Stimulated activated CD4-positive, alpha-beta T cell treated with anti-CD3 and anti-CD28 coated beads, TNF-alpha, amount 100 ng/mL, for 48 hours (primary cell): ENCODE results near the gene ZNF329.
"Not testable (repeated sequence)": the region's sequence is repeated elsewhere in the genome, so short reads cannot be mapped to it uniquely, and the experiment has no call there.

Experiments used
- DNase-seq, 3 donors: peaks; one replicate each; pipeline ENCODE4 v3.0.0-alpha.2; 2020; ENCODE audit warnings: low read depth in 3 of 3

The ZNF329 gene

GRCh38 chr19:58150328-58150921, at the start of gene ZNF329:
Gene ZNF329, minus strand, starts transcription at chr19:58150789. Its CDS starts 21,286 bp downstream, at chr19:58129503.
- DNase-seq, result peak; percentile 83 to 89 (median 84)

- no peak for DNase-seq
Observed at GRCh38 chr19:58196901-58197616, 46.5 kb upstream of the ZNF329 start.

GRCh38 chr19:58183817-58184215, 33.2 kb upstream of the ZNF329 start:
- DNase-seq, result peak in 1 of 3 donors; percentile 2

GRCh38 chr19:58182989-58183816, 32.6 kb upstream of the ZNF329 start, which contains the start of gene ZNF274:
Gene ZNF274, plus strand, starts transcription at chr19:58183061. Its CDS starts 905 bp downstream, at chr19:58183966.
- peak; percentile 86 to 95 (median 87) for DNase-seq

- peak in 2 of 3 donors; percentile 72 to 80 for DNase-seq
Observed at GRCh38 chr19:58182577-58182988, 32.0 kb upstream of the ZNF329 start.

GRCh38 chr19:58181902-58182576, 31.4 kb upstream of the ZNF329 start:
- peak; percentile 26 to 45 (median 35) for DNase-seq

- no peak for DNase-seq
Observed at GRCh38 chr19:58170860-58171259, 20.3 kb upstream of the ZNF329 start.

- no peak for DNase-seq
Observed at GRCh38 chr19:58166708-58167280, 16.2 kb upstream of the ZNF329 start.

- no peak for DNase-seq
Observed at GRCh38 chr19:58166268-58166667, 15.7 kb upstream of the ZNF329 start.

GRCh38 chr19:58157045-58157728, 6.6 kb upstream of the ZNF329 start:
- DNase-seq, result no peak

GRCh38 chr19:58154679-58155648, 4.4 kb upstream of the ZNF329 start:
- peak; percentile 94 to 99 (median 98) for DNase-seq

GRCh38 chr19:58154287-58154678, 3.7 kb upstream of the ZNF329 start:
- no peak for DNase-seq

- no peak for DNase-seq
Observed at GRCh38 chr19:58153386-58153785, 2.8 kb upstream of the ZNF329 start.

- DNase-seq, result not testable (repeated sequence)
Observed at GRCh38 chr19:58147475-58147874, 3.1 kb downstream of the ZNF329 start.

- DNase-seq, result no peak
Observed at GRCh38 chr19:58145849-58146248, 4.7 kb downstream of the ZNF329 start.

GRCh38 chr19:58134244-58134643, 16.3 kb downstream of the ZNF329 start:
- no peak for DNase-seq

- no peak for DNase-seq
Observed at GRCh38 chr19:58129284-58129683, 21.3 kb downstream of the ZNF329 start.

- no peak for DNase-seq
Observed at GRCh38 chr19:58128041-58128685, 22.4 kb downstream of the ZNF329 start.

- no peak for DNase-seq
Observed at GRCh38 chr19:58123354-58123753, 27.2 kb downstream of the ZNF329 start.
